GM19397 (cell line): ENCODE results near the gene ZNF70.
"Not testable (repeated sequence)": the region's sequence is repeated elsewhere in the genome, so short reads cannot be mapped to it uniquely, and the experiment has no call there.

ENCODE experiments used
- ATAC-seq: cut with Tn5 transposase; IDR thresholded peaks from one replicate; pipeline ENCODE4 v1.9.1; 2021; ENCODE audit warnings: mild to moderate bottlenecking, moderate library complexity; ENCODE audit not compliant: unreplicated experiment

The ZNF70 gene

DNA sequence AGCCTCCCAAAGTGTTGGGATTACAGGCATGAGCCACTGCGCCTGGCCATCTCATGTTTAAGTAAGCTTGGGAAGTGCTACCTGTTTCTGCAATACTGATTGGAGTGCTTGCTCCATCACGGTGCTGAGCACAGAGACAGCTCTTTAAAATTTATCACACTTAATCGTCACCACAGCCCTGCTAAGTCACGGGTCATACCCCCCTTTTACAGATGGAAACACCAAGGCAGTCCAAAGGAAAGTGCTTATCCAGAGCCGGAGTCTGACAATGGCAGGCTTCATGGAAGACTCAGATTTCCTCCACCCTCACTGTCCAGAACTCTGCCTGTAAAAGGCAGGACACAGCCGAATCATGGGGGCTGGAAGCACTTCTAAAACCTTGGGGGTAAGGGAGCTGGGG is 9.1 kb upstream of the ZNF70 start:
- no peak for ATAC-seq

DNA sequence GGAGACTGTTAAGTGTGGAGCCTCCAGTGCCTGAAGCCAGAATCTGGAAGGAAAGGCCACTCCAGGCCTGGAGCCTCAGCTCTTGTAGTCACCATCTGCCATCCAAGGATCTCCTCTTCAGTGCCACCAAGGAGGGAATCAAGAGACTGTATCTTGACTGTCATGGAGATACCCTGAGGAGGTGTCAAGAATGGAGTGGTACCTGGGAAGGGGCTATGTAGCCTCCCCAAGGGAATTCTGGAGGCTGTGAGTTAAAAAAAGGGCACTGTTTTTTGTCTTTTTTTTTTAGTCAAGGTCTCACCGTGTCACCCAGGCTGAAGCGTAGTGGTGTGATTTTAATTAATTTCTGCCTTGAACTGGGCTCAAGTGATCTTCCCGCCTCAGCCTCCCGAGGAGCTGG is 8.7 kb upstream of the ZNF70 start:
- ATAC-seq = no peak

DNA sequence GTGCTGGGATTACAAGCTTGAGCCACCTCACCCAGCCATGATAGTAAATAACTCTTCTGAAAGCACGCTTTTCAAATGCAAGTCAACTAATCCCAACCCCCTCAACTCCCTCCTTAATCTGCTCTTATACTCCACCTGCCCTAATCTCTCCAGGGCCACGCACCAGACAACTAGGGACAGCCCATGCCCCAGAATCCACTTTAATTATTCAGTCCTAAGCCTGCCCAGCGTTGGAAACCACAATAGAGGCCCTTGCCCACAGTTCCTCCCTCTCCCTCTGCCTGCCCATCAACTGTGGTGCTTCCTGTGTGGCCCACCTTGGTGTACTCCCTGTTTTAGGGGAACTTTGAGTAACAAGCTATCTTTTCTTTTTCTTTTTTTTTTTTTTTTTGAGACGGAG is 6.0 kb upstream of the ZNF70 start:
- ATAC-seq = no peak

- no peak for ATAC-seq
These were observed 4.8 kb upstream of the ZNF70 start for GRCh38 chr22:23755711-23756110.

- no peak for ATAC-seq
These were observed 4.2 kb upstream of the ZNF70 start for GRCh38 chr22:23754980-23755636.

DNA sequence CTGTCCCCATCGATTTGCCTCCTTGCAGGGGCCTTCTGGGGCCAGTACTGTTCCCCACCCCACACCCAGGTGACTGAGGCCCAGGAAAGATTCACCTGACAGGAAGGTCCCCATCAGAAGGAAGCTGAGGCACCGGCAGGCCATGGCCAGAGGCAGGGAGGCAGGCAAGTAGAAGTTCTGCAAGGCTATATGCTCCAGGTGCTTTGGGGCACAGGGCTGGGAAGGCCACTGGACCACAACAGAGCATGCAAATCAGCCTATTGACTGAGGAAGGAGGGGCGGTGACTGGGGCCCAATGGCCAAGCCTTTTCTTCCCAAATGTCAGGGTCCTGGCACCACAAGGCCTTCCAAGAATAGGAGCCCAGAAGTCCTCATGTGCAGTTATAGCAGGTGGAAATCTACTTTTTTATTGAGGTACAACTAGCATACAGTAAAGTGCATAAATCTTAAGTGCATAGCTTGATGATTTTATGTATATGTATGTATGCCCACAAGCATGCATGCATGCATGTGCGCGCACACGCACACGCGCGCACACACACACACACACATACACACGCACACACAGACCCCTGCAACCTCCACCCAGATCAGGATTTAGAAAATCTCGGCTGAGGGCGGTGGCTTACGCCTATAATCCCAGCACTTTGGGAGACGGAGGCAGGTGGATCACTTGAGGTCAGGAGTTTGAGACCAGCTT is 3.5 kb upstream of the ZNF70 start, which contains the start of gene VPREB3:
TSS of gene VPREB3 (minus strand) at position 206 of the 700 bp plus-strand sequence. CDS start at position 144, 62 bp downstream.
- ATAC-seq = no peak

- ATAC-seq = no peak
These were observed 2.5 kb upstream of the ZNF70 start for GRCh38 chr22:23753385-23753784.

DNA sequence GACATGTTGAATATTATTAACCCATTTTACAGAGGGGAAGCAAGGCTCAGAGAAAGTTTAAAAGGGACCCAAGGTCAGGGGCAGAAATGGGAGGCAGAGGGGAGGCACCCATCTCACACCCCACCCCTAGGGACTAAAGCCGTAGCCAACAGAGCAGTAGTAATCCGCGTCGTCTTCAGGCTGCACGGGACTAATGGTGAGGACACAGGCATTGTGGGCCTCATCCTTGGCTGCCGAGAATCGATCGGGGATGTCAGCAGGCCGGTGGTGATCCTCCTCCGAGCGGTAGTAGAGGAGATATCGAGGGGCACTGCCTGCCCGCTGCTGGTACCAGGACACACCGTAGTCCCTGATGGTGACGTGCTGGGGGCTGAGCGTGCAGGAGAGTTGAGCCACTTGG is 1.8 kb upstream of the ZNF70 start:
- ATAC-seq = no peak

- ATAC-seq = no peak
These were observed 1.3 kb upstream of the ZNF70 start for GRCh38 chr22:23752090-23752691.

GRCh38 chr22:23751441-23751996 is 607 bp upstream of the ZNF70 start:
- peak; percentile 2 for ATAC-seq

DNA sequence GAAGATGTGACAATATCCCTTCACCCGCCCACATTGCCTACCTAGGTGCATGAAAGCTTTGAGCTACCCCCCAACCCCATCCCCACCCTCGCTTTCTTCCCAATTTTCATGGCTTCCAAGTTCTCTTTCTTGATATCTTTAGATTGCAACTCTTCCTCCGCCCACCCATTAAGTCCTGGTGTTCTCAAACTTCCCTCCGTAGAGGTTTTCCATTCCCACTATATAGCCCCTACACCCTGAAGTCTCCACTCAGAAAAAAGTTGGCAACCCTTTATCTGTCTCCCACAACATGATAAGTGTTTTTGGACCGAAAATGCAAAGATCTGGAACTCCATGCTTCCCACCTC is 572 bp downstream of the ZNF70 start:
- ATAC-seq = no peak

GRCh38 chr22:23749841-23750301 is 1.0 kb downstream of the ZNF70 start:
- no peak for ATAC-seq

DNA sequence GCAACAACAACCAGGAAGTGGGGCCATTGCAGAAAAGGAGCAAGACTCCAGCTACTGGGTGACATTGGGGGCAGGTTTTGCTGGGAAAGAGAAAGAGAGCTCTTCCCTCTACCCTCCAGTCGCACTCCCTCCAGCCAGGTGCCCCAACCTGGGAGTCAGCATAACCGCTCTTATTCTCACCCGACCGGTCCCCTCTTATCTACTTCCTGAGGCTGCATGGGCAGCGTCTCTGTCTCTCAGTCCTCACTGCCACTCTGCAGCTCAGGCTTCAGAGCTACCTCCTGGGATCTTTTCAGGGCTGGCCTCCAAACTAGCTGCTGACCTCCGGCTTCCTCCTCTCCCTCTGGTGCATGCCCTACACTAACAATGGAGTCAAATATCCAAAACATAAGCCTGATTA is 5.1 kb downstream of the ZNF70 start:
- no peak for ATAC-seq

- ATAC-seq = no peak
These were observed 6.4 kb downstream of the ZNF70 start for GRCh38 chr22:23744485-23744884.

GRCh38 chr22:23744001-23744400 is 6.9 kb downstream of the ZNF70 start:
- no peak for ATAC-seq

GRCh38 chr22:23743303-23743705 is 7.6 kb downstream of the ZNF70 start:
- no peak for ATAC-seq

GRCh38 chr22:23742505-23743264 is 8.2 kb downstream of the ZNF70 start:
- no peak for ATAC-seq

GRCh38 chr22:23737696-23738095 is 13.2 kb downstream of the ZNF70 start:
- ATAC-seq = no peak

DNA sequence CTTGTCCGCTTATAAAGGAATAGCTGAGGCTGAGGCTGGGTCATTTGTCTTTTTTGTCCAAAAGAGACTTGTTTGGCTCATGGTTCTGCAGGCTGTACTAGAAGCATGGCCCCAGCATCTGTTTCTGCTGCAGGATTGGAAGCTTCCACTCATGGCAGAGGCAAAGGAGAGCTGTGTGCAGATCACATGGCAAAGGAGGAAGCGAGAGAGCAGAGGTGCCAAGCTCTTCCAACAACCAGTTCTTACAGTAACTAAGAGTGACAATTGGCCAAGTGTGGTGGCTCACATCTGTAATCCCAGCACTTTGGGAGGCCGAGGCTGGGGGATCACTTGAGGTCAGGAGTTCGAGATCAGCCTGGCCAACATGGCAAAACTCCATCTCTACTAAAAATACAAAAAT is 22.8 kb downstream of the ZNF70 start:
- ATAC-seq = not testable (repeated sequence)

DNA sequence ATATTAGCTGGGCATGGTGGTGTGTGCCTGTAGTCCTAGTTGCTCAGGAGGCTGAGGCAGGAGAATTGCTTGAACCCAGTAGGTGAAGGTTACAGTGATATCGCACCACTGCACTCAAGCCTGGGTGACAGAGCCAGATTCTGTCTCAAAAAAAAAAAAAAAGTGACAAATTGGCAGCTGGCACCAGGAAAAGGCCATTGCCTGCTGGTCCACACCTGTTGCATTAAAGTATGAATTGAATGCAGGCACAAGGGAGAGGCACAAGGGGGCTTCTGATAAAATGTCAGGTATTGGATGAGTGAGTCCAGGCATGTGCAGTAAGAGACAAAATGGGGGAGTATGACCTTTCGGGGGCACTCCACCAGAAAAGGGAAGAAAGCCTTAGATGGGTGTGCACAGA is 28.2 kb downstream of the ZNF70 start:
- ATAC-seq = no peak

DNA sequence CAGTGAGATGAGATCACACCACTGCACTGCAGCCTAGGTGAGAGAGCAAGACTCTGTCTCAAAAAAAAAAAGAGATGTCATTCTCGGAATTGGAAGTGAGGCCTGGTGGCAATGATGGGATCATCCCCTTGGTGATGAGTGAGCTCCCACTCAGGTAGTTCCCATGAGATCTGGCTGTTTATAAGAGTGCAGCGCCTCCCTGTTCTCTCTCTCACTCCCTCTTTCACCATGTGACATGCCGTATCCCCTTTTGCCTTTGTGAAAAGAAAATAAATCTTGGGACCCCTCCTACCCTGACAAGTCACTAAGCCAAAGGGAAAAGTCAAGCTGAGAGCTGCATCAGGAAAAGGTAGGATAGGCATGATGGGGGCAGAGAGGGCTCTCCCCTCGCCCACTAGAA is 28.8 kb downstream of the ZNF70 start:
- ATAC-seq = no peak
